DND-41 (cell line): ENCODE data around the gene UBE3C.

ENCODE experiments used
- ATAC-seq: fragments of 200-7000 bp; cut with Tn5 transposase; 3 replicates; pipeline ENCODE4 v1.9.1; 2021; ENCODE audit warnings: low read depth; ENCODE audit not compliant: insufficient read depth
- DNase-seq: peaks from one replicate; pipeline ENCODE4 v3.0.0-alpha.2; 2020
- H2AFZ ChIP-seq: 2 replicates; pipeline ENCODE4 v1.6.0; 2012; ENCODE audit warnings: low read depth, low read length
- H3K27ac ChIP-seq: 2 replicates; pipeline ENCODE4 v1.5.1; 2012; ENCODE audit warnings: low read length, inconsistent platforms
- H3K27me3 ChIP-seq: fragments of 200-600 bp; sonication (generic); 2 replicates; pipeline ENCODE4 v1.6.0; 2012; ENCODE audit warnings: low read length, mild to moderate bottlenecking, inconsistent platforms; ENCODE audit not compliant: insufficient read depth, poor library complexity
- H3K36me3 ChIP-seq: 2 replicates; pipeline ENCODE4 v1.5.1; 2012; ENCODE audit warnings: low read length, inconsistent platforms; ENCODE audit not compliant: insufficient read depth
- H3K4me1 ChIP-seq: 2 replicates; pipeline ENCODE4 v1.5.1; 2012; ENCODE audit warnings: mild to moderate bottlenecking, low read length; ENCODE audit not compliant: insufficient read depth
- H3K4me2 ChIP-seq: 2 replicates; pipeline ENCODE4 v1.6.0; 2012; ENCODE audit warnings: mild to moderate bottlenecking, moderate library complexity, low read length, inconsistent platforms; ENCODE audit not compliant: insufficient read depth
- H3K4me3 ChIP-seq, 2 experiments: fragments of 200-600 bp in 1 of 2; shearing (Covaris generic) in 1 of 2; 2 replicates each; pipeline ENCODE4 v1.5.1; 2012 to 2016; ENCODE audit warnings: inconsistent platforms in 2 of 2, low read length in 2 of 2, mild to moderate bottlenecking in 2 of 2, low read depth in 1 of 2, moderate library complexity in 1 of 2
- H3K79me2 ChIP-seq: 2 replicates; pipeline ENCODE4 v1.6.0; 2012; ENCODE audit warnings: low read length, inconsistent platforms; ENCODE audit not compliant: insufficient read depth
- H3K9ac ChIP-seq: 2 replicates; pipeline ENCODE4 v1.6.0; 2012; ENCODE audit warnings: low read depth, mild to moderate bottlenecking, inconsistent platforms, low read length, moderate library complexity
- H3K9me3 ChIP-seq: 2 replicates; pipeline ENCODE4 v1.5.1; 2012; ENCODE audit warnings: low read length, moderate library complexity, mild to moderate bottlenecking, inconsistent platforms; ENCODE audit not compliant: insufficient read depth, severe bottlenecking
- H4K20me1 ChIP-seq: 2 replicates; pipeline ENCODE4 v1.6.0; 2012; ENCODE audit warnings: low read length; ENCODE audit not compliant: insufficient read depth
- EZH2 ChIP-seq: IDR thresholded peaks from 3 replicates; pipeline ENCODE4 v1.6.1; 2012; ENCODE audit warnings: borderline replicate concordance, low read depth, mild to moderate bottlenecking, moderate library complexity, low read length, inconsistent platforms; ENCODE audit not compliant: severe bottlenecking
- TF ChIP-seq, protein P1 (sequence below): IDR thresholded peaks from 2 replicates; pipeline ENCODE4 v1.5.1; 2012; ENCODE audit warnings: borderline replicate concordance, low read length, moderate library complexity, mild to moderate bottlenecking; ENCODE audit not compliant: poor library complexity, severe bottlenecking; ENCODE audit errors: extremely low read depth

Gene UBE3C

DNA sequence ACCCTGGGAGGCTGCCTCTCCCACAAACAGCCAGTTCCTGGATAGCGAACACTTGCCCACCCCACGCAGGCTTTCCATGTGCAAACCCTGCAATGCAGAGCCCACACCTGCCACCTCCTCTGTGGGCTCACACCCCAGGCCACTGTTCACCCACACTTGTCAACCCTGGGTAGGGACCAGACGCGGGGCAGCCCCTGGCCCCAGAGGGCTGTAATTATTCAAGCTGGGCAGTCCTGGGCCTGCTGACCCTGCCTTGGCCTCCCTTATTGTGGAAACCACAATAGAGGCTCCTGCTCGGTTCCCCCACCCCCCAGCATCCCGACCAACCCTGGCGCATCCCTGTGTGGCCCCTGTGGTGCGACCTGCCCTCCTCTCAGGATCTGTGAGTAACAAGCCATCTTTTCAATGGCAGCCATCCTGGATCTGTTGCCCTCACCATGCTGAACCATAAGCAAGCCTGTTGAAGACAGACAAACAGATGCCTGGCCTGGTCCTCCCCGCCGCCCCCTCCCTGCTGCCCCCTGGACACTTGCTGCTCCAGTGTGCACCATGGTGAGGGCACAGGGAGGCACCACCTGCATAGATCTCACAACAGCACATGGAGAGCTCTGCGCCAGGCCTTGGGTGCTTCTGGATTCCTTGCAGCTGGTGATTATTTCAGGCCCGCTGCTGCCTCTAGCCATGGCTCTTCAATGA is 15.8 kb upstream of the UBE3C start:
- ATAC-seq (no peak), DNase-seq (no peak)
- TF ChIP-seq EZH2, result no peak
- TF ChIP-seq, protein P1, sequence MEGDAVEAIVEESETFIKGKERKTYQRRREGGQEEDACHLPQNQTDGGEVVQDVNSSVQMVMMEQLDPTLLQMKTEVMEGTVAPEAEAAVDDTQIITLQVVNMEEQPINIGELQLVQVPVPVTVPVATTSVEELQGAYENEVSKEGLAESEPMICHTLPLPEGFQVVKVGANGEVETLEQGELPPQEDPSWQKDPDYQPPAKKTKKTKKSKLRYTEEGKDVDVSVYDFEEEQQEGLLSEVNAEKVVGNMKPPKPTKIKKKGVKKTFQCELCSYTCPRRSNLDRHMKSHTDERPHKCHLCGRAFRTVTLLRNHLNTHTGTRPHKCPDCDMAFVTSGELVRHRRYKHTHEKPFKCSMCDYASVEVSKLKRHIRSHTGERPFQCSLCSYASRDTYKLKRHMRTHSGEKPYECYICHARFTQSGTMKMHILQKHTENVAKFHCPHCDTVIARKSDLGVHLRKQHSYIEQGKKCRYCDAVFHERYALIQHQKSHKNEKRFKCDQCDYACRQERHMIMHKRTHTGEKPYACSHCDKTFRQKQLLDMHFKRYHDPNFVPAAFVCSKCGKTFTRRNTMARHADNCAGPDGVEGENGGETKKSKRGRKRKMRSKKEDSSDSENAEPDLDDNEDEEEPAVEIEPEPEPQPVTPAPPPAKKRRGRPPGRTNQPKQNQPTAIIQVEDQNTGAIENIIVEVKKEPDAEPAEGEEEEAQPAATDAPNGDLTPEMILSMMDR, result no peak
- Histone ChIP-seq H3K79me2 (no peaks in the 10 kb centered on the region), H3K4me3 (no peak overlapping the region), H3K4me1 (no peaks in the 10 kb centered on the region), H3K9me3 (no peaks in the 10 kb centered on the region), H3K4me2 (no peak overlapping the region), H3K9ac (no peak overlapping the region), H3K36me3 (no peaks in the 10 kb centered on the region), H3K27ac (no peak overlapping the region), H2AFZ (no peak overlapping the region), H4K20me1 (no peaks in the 10 kb centered on the region), H3K27me3 (no peaks in the 10 kb centered on the region)

DNA sequence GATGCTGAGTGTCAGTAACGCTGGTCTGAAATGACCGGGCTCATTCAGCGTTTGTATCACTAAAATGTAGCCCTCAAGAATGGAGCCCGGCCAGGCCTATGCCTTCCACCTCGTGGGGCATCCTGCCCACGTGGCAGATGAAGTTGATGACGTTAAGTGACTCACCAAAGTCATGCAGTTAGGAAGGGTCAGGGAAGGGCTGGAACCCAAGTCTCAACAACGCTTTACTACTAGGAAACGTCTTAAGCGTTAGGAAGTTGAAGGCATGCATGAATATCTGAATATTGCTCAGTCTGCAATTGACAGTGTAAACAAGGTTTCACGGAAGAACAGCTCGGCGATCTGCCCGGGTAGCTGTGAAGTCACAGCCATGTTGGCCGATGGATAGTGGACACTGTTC is 14.0 kb upstream of the UBE3C start:
- no peak overlapping the region for H2AFZ ChIP-seq
- no peak overlapping the region for H3K4me2 ChIP-seq
- H3K27me3 ChIP-seq, result no peaks in the 10 kb centered on the region
- no peak for TF ChIP-seq EZH2
- TF ChIP-seq, protein P1, result no peak
- H3K4me1 ChIP-seq, result no peaks in the 10 kb centered on the region
- no peak for DNase-seq
- H3K27ac ChIP-seq, result no peak overlapping the region
- H3K36me3 ChIP-seq, result no peaks in the 10 kb centered on the region
- no peak overlapping the region for H3K9ac ChIP-seq
- no peaks in the 10 kb centered on the region for H3K9me3 ChIP-seq
- no peaks in the 10 kb centered on the region for H4K20me1 ChIP-seq
- ATAC-seq, result no peak
- H3K79me2 ChIP-seq, result no peaks in the 10 kb centered on the region
- H3K4me3 ChIP-seq, result no peak overlapping the region

DNA sequence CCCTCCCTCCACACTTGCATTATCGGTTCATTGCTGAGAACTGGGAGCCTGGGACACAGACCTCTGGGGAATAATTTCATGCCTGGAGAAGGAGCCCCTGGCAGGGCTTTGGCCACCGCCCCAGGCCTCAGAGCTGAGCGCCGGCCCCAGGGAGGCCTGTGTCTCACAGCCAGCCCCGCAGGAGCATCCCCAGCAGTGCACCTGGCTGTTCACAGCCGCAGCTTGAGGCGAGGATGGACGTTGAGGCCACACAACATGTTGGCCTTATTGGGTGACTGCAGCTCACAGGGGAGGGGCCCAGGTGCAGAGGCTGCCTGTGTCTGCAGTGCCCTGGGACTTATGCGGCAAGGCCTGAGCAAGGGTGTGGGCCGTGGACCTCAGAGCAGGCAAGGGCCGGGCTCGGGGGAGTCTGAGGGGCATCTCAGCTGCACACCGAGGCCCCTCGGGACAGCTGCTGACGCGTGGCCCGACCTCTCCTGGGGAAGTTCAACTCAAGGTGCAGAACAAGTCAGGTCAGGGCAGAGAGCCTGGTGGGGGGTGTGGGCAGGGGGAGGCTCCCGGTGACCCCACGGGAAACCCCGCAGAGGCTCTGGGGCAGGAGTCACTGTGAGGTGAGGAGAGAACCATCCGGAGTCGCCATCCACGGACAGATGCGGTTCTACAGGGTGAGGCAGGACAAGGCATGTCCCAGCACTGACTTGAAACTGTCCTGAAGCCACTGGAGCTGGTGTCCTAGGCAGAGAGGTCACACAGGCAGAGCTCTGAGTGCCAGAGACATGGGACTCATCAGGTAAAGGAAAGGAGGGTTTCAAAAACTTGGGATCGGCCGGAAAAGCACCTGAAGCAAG is 13.1 kb upstream of the UBE3C start:
- Histone ChIP-seq H3K79me2 (no peaks in the 10 kb centered on the region), H4K20me1 (no peaks in the 10 kb centered on the region), H3K27me3 (no peaks in the 10 kb centered on the region), H3K27ac (no peak overlapping the region), H3K4me3 (no peak overlapping the region), H3K36me3 (no peaks in the 10 kb centered on the region), H3K9ac (no peak overlapping the region), H3K4me2 (no peak overlapping the region), H3K4me1 (no peaks in the 10 kb centered on the region), H2AFZ (no peak overlapping the region), H3K9me3 (no peaks in the 10 kb centered on the region)
- no peak for ATAC-seq
- no peak for DNase-seq
- TF ChIP-seq, protein P1, result no peak
- no peak for TF ChIP-seq EZH2
